Erythroblast (primary cell): ENCODE measurements around the gene FUS.

Source experiments
- GATA1 ChIP-seq: IDR thresholded peaks from 2 replicates; pipeline ENCODE4 v1.6.1; 2011; ENCODE audit warnings: low read depth, mild to moderate bottlenecking, control low read depth, low read length, moderate library complexity
- POLR2A ChIP-seq: IDR thresholded peaks from 2 replicates; pipeline ENCODE4 v1.6.1; 2011; ENCODE audit warnings: mild to moderate bottlenecking, low read length

- no peak for TF ChIP-seq POLR2A
- TF ChIP-seq GATA1 = no peak
Observed at GRCh38 chr16:31215287-31216162, 35.6 kb downstream of the FUS start.
